HepG2 (cell line): ENCODE results near the gene RFX2. TPM values are rescaled to one million over a fixed set of nuclear protein-coding genes. Genes with fewer than 3 reads are reported as not detected.

ENCODE experiments used
- ATM ChIP-seq: fragments of 450-650 bp; IDR thresholded peaks from 2 replicates; pipeline ENCODE4 v1.7.1; 2017; ENCODE audit warnings: mild to moderate bottlenecking, borderline replicate concordance
- CAMTA2 ChIP-seq: sonication (generic); formaldehyde crosslinking; IDR thresholded peaks from 2 replicates; pipeline ENCODE4 v1.4.0; 2020; ENCODE audit warnings: mild to moderate bottlenecking, missing genetic modification reagents, borderline replicate concordance
- ELF4 ChIP-seq: sonication (generic); formaldehyde crosslinking; IDR thresholded peaks from 2 replicates; pipeline ENCODE4 v1.5.0; 2020; ENCODE audit warnings: missing genetic modification reagents, mild to moderate bottlenecking, moderate library complexity, borderline replicate concordance
- GATA4 ChIP-seq: sonication (generic); IDR thresholded peaks from 2 replicates; pipeline ENCODE4 v1.6.1; 2016; ENCODE audit warnings: antibody characterized with exemption, low read depth, borderline replicate concordance
- MLLT10 ChIP-seq: sonication (generic); formaldehyde crosslinking; IDR thresholded peaks from 2 replicates; pipeline ENCODE4 v1.4.0; 2020; ENCODE audit warnings: missing genetic modification reagents
- MTF2 ChIP-seq: sonication (generic); formaldehyde crosslinking; IDR thresholded peaks from 2 replicates; pipeline ENCODE4 v1.5.0; 2020; ENCODE audit warnings: missing genetic modification reagents, borderline replicate concordance
- RBM39 ChIP-seq: fragments of 200-400 bp; formaldehyde crosslinking; IDR thresholded peaks from one replicate; pipeline ENCODE4 v1.6.1; 2018; ENCODE audit warnings: antibody characterized with exemption, mild to moderate bottlenecking, low read depth, low read length; ENCODE audit not compliant: poor library complexity, severe bottlenecking
- SAP130 ChIP-seq: IDR thresholded peaks from 2 replicates; pipeline ENCODE4 v1.6.1; 2016; ENCODE audit warnings: low read depth
- SETDB1 ChIP-seq: sonication (generic); formaldehyde crosslinking; IDR thresholded peaks from 2 replicates; pipeline ENCODE4 v1.5.1; 2020; ENCODE audit warnings: missing genetic modification reagents, mild to moderate bottlenecking, borderline replicate concordance
- ZNF232 ChIP-seq: sonication (generic); formaldehyde crosslinking; IDR thresholded peaks from 2 replicates; pipeline ENCODE4 v1.4.0; 2020; ENCODE audit warnings: missing genetic modification reagents, borderline replicate concordance
- ZNF331 ChIP-seq: sonication (generic); formaldehyde crosslinking; IDR thresholded peaks from 2 replicates; pipeline ENCODE4 v1.4.0; 2020; ENCODE audit warnings: missing genetic modification reagents
- ZNF746 ChIP-seq: sonication (generic); formaldehyde crosslinking; IDR thresholded peaks from 2 replicates; pipeline ENCODE4 v1.8.0; 2022; ENCODE audit warnings: mild to moderate bottlenecking, missing genetic modification reagents
- ZSCAN31 ChIP-seq: sonication (generic); formaldehyde crosslinking; IDR thresholded peaks from 2 replicates; pipeline ENCODE4 v1.5.0; 2020; ENCODE audit warnings: low read depth, mild to moderate bottlenecking, missing genetic modification reagents
- polyA plus RNA-seq, 8 experiments: library from polyadenylated mRNA; depleted of rRNA in 3 of 8; stranded (reverse) in 7 of 8; unstranded in 1 of 8; fragments of >200 nt; fragmentation: Illumina TruSeq in 4 of 8; extraction: Trizol in 4 of 8; gene quantifications; 2 replicates each; pipeline versions ENCODE4 v1.2.1 to v1.2.3, GENCODE V29; 2011 to 2016; ENCODE audit warnings: low read depth in 4 of 8, missing spikeins in 1 of 8, mixed read lengths in 1 of 8; ENCODE audit not compliant: insufficient read depth in 1 of 8
- total RNA-seq, 5 experiments: library from RNA; depleted of rRNA; stranded (reverse); fragments of >200 nt; fragmentation: Illumina TruSeq; extraction: Trizol; gene quantifications; 2 replicates each; pipeline ENCODE4 v1.2.3, GENCODE V29; 2016; ENCODE audit warnings: low read depth in 1 of 5
- TF ChIP-seq, protein P1 (sequence below): sonication (generic); formaldehyde crosslinking; IDR thresholded peaks from 2 replicates; pipeline ENCODE4 v1.4.0; 2020; ENCODE audit warnings: mild to moderate bottlenecking, missing genetic modification reagents
- TF ChIP-seq, protein P2 (sequence below): sonication (generic); formaldehyde crosslinking; IDR thresholded peaks from 2 replicates; pipeline ENCODE4 v1.4.0; 2020; ENCODE audit warnings: mild to moderate bottlenecking, missing genetic modification reagents, borderline replicate concordance
- TF ChIP-seq, protein P3 (sequence below): sonication (generic); formaldehyde crosslinking; IDR thresholded peaks from 2 replicates; pipeline ENCODE4 v1.8.0; 2022; ENCODE audit warnings: mild to moderate bottlenecking, missing genetic modification reagents, moderate library complexity
- TF ChIP-seq, protein P4 (sequence below): sonication (generic); formaldehyde crosslinking; IDR thresholded peaks from 2 replicates; pipeline ENCODE4 v1.5.0; 2020; ENCODE audit warnings: missing genetic modification reagents
- TF ChIP-seq, protein P5 (sequence below): sonication (generic); formaldehyde crosslinking; IDR thresholded peaks from 2 replicates; pipeline ENCODE4 v1.8.0; 2022; ENCODE audit warnings: missing genetic modification reagents, mild to moderate bottlenecking, borderline replicate concordance
- TF ChIP-seq, protein P6 (sequence below), 2 experiments: sonication (generic) in 1 of 2; formaldehyde crosslinking in 1 of 2; IDR thresholded peaks; 2 replicates each; pipeline versions ENCODE4 v1.5.1 to v1.6.1; 2011 to 2020; ENCODE audit warnings: borderline replicate concordance in 1 of 2, low read depth in 1 of 2, low read length in 1 of 2, mild to moderate bottlenecking in 1 of 2, missing genetic modification reagents in 1 of 2, moderate library complexity in 1 of 2
- TF ChIP-seq, protein P7 (sequence below): IDR thresholded peaks from 2 replicates; pipeline ENCODE4 v1.6.1; 2016

The RFX2 gene
- total and polyA plus RNA-seq, 2 of the 13 experiments (the other 11 are each of a cell fraction or from before 2014, with no cell fraction given): 2.8 to 3.3 TPM

DNA sequence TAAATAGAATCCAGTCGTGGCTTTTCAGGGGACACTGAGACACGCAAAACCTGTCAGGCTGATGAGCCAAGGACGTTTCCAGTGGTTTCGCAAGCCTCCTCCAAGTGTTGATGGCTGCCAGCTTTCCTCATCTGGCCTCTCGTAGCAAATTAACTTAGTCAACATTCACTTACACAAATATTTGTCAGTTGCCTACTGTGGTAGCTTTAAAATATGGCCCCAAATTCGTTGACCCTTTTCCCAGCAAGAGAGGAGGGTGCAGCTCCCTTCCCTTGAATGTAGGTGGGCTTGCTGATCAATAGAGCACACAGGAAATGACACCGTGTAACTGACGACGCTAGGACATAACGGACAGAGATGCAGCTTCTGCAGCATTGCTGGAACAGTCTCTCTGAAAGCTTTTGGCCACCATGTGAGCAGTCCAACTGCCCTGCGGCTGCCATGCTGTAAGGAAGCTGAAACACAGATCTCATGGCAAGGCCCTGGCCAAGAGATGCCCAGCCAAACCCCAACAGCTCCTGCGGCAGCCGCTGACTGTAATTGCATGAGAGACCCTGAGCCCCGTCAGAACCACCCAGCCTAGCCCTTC, 126.8 kb downstream of the RFX2 start (continued):
- TF ChIP-seq, protein P1, sequence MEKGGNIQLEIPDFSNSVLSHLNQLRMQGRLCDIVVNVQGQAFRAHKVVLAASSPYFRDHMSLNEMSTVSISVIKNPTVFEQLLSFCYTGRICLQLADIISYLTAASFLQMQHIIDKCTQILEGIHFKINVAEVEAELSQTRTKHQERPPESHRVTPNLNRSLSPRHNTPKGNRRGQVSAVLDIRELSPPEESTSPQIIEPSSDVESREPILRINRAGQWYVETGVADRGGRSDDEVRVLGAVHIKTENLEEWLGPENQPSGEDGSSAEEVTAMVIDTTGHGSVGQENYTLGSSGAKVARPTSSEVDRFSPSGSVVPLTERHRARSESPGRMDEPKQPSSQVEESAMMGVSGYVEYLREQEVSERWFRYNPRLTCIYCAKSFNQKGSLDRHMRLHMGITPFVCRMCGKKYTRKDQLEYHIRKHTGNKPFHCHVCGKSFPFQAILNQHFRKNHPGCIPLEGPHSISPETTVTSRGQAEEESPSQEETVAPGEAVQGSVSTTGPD (CRISPR knock-in tag): no peak
- TF ChIP-seq, protein P2, sequence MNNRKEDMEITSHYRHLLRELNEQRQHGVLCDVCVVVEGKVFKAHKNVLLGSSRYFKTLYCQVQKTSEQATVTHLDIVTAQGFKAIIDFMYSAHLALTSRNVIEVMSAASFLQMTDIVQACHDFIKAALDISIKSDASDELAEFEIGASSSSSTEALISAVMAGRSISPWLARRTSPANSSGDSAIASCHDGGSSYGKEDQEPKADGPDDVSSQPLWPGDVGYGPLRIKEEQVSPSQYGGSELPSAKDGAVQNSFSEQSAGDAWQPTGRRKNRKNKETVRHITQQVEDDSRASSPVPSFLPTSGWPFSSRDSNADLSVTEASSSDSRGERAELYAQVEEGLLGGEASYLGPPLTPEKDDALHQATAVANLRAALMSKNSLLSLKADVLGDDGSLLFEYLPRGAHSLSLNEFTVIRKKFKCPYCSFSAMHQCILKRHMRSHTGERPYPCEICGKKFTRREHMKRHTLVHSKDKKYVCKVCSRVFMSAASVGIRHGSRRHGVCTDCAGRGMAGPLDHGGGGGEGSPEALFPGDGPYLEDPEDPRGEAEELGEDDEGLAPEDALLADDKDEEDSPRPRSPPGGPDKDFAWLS (CRISPR knock-in tag): no peak
- TF ChIP-seq, protein P3, sequence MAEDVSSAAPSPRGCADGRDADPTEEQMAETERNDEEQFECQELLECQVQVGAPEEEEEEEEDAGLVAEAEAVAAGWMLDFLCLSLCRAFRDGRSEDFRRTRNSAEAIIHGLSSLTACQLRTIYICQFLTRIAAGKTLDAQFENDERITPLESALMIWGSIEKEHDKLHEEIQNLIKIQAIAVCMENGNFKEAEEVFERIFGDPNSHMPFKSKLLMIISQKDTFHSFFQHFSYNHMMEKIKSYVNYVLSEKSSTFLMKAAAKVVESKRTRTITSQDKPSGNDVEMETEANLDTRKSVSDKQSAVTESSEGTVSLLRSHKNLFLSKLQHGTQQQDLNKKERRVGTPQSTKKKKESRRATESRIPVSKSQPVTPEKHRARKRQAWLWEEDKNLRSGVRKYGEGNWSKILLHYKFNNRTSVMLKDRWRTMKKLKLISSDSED: no peak
- TF ChIP-seq GATA4 (no peak), ZSCAN31 (CRISPR knock-in tag) (no peak), MLLT10 (CRISPR knock-in tag) (no peak), ATM (no peak), ZNF746 (CRISPR knock-in tag) (no peak), RBM39 (no peak), CAMTA2 (CRISPR knock-in tag) (no peak), MTF2 (CRISPR knock-in tag) (no peak), ELF4 (CRISPR knock-in tag) (no peak), SAP130 (CRISPR knock-in tag) (peak; percentile 50), ZNF232 (no peak; the same call in 1 of the 2 replicates), ZNF331 (CRISPR knock-in tag) (peak; percentile 86), SETDB1 (CRISPR knock-in tag) (no peak)
- TF ChIP-seq, protein P4, sequence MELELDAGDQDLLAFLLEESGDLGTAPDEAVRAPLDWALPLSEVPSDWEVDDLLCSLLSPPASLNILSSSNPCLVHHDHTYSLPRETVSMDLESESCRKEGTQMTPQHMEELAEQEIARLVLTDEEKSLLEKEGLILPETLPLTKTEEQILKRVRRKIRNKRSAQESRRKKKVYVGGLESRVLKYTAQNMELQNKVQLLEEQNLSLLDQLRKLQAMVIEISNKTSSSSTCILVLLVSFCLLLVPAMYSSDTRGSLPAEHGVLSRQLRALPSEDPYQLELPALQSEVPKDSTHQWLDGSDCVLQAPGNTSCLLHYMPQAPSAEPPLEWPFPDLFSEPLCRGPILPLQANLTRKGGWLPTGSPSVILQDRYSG (CRISPR knock-in tag): no peak
- TF ChIP-seq, protein P5, sequence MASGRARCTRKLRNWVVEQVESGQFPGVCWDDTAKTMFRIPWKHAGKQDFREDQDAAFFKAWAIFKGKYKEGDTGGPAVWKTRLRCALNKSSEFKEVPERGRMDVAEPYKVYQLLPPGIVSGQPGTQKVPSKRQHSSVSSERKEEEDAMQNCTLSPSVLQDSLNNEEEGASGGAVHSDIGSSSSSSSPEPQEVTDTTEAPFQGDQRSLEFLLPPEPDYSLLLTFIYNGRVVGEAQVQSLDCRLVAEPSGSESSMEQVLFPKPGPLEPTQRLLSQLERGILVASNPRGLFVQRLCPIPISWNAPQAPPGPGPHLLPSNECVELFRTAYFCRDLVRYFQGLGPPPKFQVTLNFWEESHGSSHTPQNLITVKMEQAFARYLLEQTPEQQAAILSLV (CRISPR knock-in tag): no peak
- TF ChIP-seq, protein P6, sequence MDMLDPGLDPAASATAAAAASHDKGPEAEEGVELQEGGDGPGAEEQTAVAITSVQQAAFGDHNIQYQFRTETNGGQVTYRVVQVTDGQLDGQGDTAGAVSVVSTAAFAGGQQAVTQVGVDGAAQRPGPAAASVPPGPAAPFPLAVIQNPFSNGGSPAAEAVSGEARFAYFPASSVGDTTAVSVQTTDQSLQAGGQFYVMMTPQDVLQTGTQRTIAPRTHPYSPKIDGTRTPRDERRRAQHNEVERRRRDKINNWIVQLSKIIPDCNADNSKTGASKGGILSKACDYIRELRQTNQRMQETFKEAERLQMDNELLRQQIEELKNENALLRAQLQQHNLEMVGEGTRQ (IDR thresholded peaks at IDR 0.05; ENCODE audit: low read depth, low read length): no peak
- TF ChIP-seq, protein P6 (CRISPR knock-in tag; IDR thresholded peaks at IDR 0.05; ENCODE audit: borderline replicate concordance): no peak
- TF ChIP-seq, protein P7, sequence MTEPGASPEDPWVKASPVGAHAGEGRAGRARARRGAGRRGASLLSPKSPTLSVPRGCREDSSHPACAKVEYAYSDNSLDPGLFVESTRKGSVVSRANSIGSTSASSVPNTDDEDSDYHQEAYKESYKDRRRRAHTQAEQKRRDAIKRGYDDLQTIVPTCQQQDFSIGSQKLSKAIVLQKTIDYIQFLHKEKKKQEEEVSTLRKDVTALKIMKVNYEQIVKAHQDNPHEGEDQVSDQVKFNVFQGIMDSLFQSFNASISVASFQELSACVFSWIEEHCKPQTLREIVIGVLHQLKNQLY: no peak
